ENCODE results near the gene CIT. TPM values are rescaled to one million over a fixed set of nuclear protein-coding genes. Genes with fewer than 3 reads are reported as not detected.
"Not testable (repeated sequence)": the region's sequence is repeated elsewhere in the genome, so short reads cannot be mapped to it uniquely, and the experiment has no call there.

The CIT gene
- total RNA-seq, 2 donors from 2014 or later: 0.95 to 2.3 TPM

DNA sequence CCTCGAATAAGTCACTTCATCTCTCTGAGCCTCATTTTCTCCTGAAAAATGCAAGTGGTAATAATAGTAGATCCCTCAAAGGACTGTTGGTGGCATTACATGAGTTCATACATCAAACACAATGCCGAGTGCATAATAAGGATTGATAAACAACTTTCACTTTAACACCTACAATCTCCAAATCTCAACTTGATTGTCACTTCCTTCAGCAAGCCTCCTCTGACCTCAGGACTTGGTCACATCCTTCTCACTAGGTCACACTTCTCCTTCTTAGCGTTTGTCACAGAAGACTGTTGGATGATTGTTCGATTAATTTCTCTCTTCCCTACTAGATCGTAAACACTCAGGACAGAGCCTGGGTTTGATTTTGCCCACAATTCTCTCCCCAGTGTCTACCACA lies 217.0 kb downstream of the CIT start:
- TF ChIP-seq CTCF (IDR thresholded peaks at IDR 0.05): no peak
- H3K4me3 ChIP-seq: no peak overlapping the region
- H3K4me1 ChIP-seq (ENCODE audit: control insufficient read depth in 1 of 2, low read depth in 2 of 2): no peaks in the 10 kb centered on the region
- no peak overlapping the region for H3K27ac ChIP-seq
- no peak for DNase-seq (ENCODE audit: low spot score)
- no peaks in the 10 kb centered on the region for H3K36me3 ChIP-seq
- ATAC-seq (ENCODE audit: insufficient number of reproducible peaks, low FRiP score, low read depth): no peak
- H3K9me3 ChIP-seq: no peaks in the 10 kb centered on the region
- H3K27me3 ChIP-seq (replicated peaks; ENCODE audit: insufficient read depth): no peaks in the 10 kb centered on the region

DNA sequence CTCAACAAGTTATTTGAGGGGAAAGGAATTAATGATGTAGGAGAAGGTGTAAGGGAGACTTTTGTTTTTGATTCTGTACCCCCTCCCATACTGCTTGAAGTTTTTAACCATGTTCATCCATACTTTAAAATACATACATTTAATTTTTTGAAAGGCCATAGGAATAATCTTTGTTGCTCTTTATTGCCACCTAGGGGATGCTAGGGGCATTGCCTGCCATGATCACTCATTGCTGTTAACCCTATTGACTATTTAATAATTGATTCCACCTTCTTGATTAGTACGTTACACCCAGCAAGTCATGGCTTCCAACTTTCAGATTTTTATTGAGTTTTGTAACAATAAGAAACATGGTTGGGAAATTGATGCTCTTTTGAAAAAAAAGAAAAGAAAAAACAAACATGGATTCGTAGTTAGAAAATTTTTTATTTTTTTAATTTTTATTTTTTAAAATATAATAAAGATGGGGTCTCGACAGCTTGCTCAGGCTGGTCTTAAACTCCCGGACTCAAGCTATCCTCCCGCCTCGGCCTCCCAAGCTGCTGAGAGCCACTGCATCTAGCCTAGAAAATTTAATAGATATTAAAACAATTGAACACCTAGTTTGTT lies 217.7 kb downstream of the CIT start:
- no peaks in the 10 kb centered on the region for H3K4me1 ChIP-seq (ENCODE audit: control insufficient read depth in 1 of 2, low read depth in 2 of 2)
- no peaks in the 10 kb centered on the region for H3K9me3 ChIP-seq
- no peaks in the 10 kb centered on the region for H3K36me3 ChIP-seq
- ATAC-seq (ENCODE audit: insufficient number of reproducible peaks, low FRiP score, low read depth) (no peak), DNase-seq (ENCODE audit: low spot score) (no peak)
- no peaks in the 10 kb centered on the region for H3K27me3 ChIP-seq (replicated peaks; ENCODE audit: insufficient read depth)
- H3K27ac ChIP-seq: no peak overlapping the region
- H3K4me3 ChIP-seq: no peak overlapping the region
- TF ChIP-seq CTCF (IDR thresholded peaks at IDR 0.05): peak; percentile 74

GRCh38 chr12:119658166-119658565 lies 219.0 kb downstream of the CIT start:
- H3K36me3 ChIP-seq; H3K27me3 ChIP-seq (replicated peaks; ENCODE audit: insufficient read depth); H3K9me3 ChIP-seq; H3K4me3 ChIP-seq; H3K27ac ChIP-seq; ATAC-seq (ENCODE audit: insufficient number of reproducible peaks, low FRiP score, low read depth); DNase-seq (ENCODE audit: low spot score); H3K4me1 ChIP-seq (ENCODE audit: control insufficient read depth in 1 of 2, low read depth in 2 of 2): not testable (repeated sequence)

DNA sequence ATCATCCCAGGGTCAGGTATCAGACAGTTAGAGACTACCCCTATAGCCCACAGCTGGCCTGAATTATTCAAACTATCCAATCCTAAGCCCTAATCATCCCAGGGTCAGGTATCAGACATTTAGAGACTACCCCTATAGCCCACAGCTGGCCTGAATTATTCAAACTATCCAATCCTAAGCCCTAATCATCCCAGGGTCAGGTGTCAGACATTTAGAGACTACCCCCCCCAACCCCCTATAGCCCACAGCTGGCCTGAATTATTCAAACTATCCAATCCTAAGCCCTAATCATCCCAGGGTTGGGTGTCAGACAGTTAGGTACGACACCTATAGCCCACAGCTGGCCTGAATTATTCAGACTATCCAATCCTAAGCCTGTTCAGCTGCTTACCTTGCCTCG lies 220.1 kb downstream of the CIT start:
- H3K27ac ChIP-seq; DNase-seq (ENCODE audit: low spot score): not testable (repeated sequence)

DNA sequence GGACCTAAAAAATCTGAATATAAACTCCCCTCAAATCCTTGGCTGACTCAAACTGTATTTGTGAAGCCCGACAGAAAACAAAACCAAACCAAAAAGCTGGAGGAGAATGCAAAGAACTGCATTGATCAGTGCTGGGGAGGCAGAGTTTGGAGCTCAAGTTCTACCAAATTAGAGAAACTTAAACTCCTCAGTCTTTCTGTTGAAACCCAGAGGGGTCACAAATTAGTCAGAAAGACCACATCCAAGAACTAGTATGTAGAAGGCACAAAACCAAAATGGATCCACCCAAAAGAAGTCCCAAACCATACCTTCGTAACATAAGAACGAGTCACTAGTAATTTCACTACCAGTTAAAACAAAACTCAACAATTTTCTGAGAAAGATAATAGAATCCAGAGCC lies 224.5 kb downstream of the CIT start:
- H3K4me1 ChIP-seq (ENCODE audit: control insufficient read depth in 1 of 2, low read depth in 2 of 2): no peaks in the 10 kb centered on the region
- TF ChIP-seq CTCF (IDR thresholded peaks at IDR 0.05): no peak
- no peak overlapping the region for H3K27ac ChIP-seq
- no peak for ATAC-seq (ENCODE audit: insufficient number of reproducible peaks, low FRiP score, low read depth)
- DNase-seq (ENCODE audit: low spot score): no peak
- H3K9me3 ChIP-seq: peaks cover 5% of the 10 kb centered on the region
- no peaks in the 10 kb centered on the region for H3K36me3 ChIP-seq
- H3K4me3 ChIP-seq: no peak overlapping the region
- H3K27me3 ChIP-seq (replicated peaks; ENCODE audit: insufficient read depth): no peaks in the 10 kb centered on the region

More for the DNA sequence above, 220.1 kb downstream of the CIT start:
- not testable (repeated sequence) for H3K27me3 ChIP-seq (replicated peaks; ENCODE audit: insufficient read depth); H3K4me3 ChIP-seq; H3K9me3 ChIP-seq; H3K36me3 ChIP-seq; ATAC-seq (ENCODE audit: insufficient number of reproducible peaks, low FRiP score, low read depth); H3K4me1 ChIP-seq (ENCODE audit: control insufficient read depth in 1 of 2, low read depth in 2 of 2)

- peak; percentile 14 for TF ChIP-seq CTCF (IDR thresholded peaks at IDR 0.05)
- Histone ChIP-seq H3K4me3 (no peak overlapping the region), H3K36me3 (no peaks in the 10 kb centered on the region), H3K9me3 (peaks cover 5% of the 10 kb centered on the region), H3K4me1 (ENCODE audit: control insufficient read depth in 1 of 2, low read depth in 2 of 2) (no peaks in the 10 kb centered on the region), H3K27ac (no peak overlapping the region), H3K27me3 (replicated peaks; ENCODE audit: insufficient read depth) (no peaks in the 10 kb centered on the region)
- DNase-seq (ENCODE audit: low spot score): no peak
- no peak for ATAC-seq (ENCODE audit: insufficient number of reproducible peaks, low FRiP score, low read depth)
Measured at GRCh38 chr12:119649202-119649808, 227.8 kb downstream of the CIT start.
